ENCODE data around the gene UVSSA. TPM values are rescaled to one million over a fixed set of nuclear protein-coding genes. Genes with fewer than 3 reads are reported as not detected.

UVSSA gene
- total RNA-seq, 1 donor from 2014 or later = 25.5 TPM

DNA sequence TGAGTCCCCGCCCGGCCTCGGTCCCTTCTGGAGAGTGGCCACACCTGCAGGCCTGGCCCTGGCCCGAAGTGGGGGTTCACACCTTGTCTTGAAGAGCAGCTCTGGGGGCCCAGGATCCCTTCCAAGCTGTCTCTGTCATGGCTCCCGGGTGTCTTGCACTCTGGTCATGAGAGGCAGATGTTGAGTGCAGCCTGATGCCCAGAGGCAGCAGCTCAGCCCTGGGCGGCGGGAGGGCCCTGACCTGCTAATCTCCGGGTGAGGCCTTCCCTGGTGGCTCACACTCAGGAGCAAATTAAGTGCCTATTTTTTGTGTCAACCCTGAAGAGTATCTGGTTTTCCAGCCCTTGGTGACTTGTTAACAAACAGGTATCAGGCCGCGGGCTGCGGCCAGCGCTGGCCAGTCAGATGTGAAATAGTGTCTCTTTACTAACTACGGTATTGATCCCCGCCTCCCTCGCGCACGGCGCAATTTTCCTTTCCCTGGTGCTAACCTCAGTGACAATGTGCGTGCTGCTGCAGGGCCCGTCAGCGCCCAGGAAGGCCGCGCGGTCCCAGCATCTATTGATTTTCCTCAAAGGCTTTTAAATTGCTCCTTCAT is 35.0 kb downstream of the UVSSA start:
- no peak overlapping the region for H3K27ac ChIP-seq
- no peaks in the 10 kb centered on the region for H3K4me1 ChIP-seq
- H3K4me3 ChIP-seq = no peak overlapping the region
- peaks cover 0 to 34% of the 10 kb centered on the region in 2 donors for H3K36me3 ChIP-seq
- TF ChIP-seq POLR2AphosphoS5 (IDR thresholded peaks at IDR 0.05; ENCODE audit: insufficient read depth in 1 of 2, low read depth in 1 of 2) = no peak
- no peak for TF ChIP-seq POLR2A (IDR thresholded peaks at IDR 0.05)
- TF ChIP-seq, protein P1, sequence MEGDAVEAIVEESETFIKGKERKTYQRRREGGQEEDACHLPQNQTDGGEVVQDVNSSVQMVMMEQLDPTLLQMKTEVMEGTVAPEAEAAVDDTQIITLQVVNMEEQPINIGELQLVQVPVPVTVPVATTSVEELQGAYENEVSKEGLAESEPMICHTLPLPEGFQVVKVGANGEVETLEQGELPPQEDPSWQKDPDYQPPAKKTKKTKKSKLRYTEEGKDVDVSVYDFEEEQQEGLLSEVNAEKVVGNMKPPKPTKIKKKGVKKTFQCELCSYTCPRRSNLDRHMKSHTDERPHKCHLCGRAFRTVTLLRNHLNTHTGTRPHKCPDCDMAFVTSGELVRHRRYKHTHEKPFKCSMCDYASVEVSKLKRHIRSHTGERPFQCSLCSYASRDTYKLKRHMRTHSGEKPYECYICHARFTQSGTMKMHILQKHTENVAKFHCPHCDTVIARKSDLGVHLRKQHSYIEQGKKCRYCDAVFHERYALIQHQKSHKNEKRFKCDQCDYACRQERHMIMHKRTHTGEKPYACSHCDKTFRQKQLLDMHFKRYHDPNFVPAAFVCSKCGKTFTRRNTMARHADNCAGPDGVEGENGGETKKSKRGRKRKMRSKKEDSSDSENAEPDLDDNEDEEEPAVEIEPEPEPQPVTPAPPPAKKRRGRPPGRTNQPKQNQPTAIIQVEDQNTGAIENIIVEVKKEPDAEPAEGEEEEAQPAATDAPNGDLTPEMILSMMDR (IDR thresholded peaks at IDR 0.05) = no peak
- H3K9me3 ChIP-seq = no peaks in the 10 kb centered on the region
- no peak for DNase-seq (ENCODE audit: extremely low spot score in 2 of 2)
- H3K27me3 ChIP-seq = no peaks in the 10 kb centered on the region
- intact Hi-C loops (cut with DNase I) = no loop called here

DNA sequence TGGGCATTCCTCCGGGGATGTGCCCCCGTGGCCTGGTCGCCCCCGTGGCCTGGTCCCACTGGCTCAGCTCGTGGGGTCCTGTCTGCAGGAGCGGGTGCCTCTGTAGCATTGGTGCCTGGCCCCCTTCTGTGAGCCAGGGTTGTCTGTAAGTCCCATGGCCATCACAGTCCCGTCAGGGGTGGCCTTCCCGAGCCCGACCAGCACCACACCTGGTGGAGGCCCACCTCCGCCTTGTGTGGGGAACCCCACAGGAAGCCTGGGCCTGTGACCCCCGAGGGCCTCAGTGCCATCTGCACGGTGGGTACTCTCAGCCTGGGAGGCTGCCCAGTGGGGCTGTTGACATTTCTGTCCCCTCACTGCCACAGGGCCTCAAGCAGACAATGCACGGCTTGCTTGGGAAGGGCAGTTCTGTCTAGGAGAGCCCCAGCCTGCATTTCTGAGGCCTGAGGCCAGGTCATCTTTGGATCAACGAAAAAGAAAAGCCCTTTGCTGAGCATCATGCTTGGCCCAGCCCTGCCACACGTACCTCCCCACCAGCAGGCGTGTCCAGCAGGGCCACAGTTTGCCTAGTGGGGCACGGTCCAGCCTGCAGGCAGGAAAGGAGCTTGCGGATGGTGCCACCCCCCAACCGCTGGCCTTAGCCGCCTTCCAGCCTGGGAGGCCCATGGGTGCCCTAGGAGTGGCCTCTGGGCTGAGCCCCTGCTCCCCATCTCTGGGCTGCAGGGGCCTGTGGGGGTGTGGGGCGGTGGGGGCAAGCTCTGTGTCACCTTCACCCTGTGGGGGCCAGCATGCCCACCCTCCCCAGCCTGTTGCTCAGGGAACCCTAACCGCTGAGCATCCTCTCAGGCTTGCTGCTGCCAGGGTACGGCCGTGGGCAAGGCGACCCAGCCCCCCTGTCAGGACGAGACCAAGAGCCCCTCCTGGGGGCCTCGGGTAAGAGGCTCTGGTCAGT is 36.0 kb downstream of the UVSSA start:
- no peak for DNase-seq (ENCODE audit: extremely low spot score in 2 of 2)
- H3K4me1 ChIP-seq = no peaks in the 10 kb centered on the region
- intact Hi-C loops (cut with DNase I) = no loop called here
- H3K4me3 ChIP-seq = no peak overlapping the region
- TF ChIP-seq POLR2A (IDR thresholded peaks at IDR 0.05) (no peak), POLR2AphosphoS5 (IDR thresholded peaks at IDR 0.05; ENCODE audit: insufficient read depth in 1 of 2, low read depth in 1 of 2) (no peak)
- TF ChIP-seq, protein P1 (IDR thresholded peaks at IDR 0.05) = no peak
- H3K9me3 ChIP-seq = no peaks in the 10 kb centered on the region
- no peaks in the 10 kb centered on the region for H3K27me3 ChIP-seq
- no peak overlapping the region for H3K27ac ChIP-seq
- peaks cover 0 to 41% of the 10 kb centered on the region in 2 donors for H3K36me3 ChIP-seq

DNA sequence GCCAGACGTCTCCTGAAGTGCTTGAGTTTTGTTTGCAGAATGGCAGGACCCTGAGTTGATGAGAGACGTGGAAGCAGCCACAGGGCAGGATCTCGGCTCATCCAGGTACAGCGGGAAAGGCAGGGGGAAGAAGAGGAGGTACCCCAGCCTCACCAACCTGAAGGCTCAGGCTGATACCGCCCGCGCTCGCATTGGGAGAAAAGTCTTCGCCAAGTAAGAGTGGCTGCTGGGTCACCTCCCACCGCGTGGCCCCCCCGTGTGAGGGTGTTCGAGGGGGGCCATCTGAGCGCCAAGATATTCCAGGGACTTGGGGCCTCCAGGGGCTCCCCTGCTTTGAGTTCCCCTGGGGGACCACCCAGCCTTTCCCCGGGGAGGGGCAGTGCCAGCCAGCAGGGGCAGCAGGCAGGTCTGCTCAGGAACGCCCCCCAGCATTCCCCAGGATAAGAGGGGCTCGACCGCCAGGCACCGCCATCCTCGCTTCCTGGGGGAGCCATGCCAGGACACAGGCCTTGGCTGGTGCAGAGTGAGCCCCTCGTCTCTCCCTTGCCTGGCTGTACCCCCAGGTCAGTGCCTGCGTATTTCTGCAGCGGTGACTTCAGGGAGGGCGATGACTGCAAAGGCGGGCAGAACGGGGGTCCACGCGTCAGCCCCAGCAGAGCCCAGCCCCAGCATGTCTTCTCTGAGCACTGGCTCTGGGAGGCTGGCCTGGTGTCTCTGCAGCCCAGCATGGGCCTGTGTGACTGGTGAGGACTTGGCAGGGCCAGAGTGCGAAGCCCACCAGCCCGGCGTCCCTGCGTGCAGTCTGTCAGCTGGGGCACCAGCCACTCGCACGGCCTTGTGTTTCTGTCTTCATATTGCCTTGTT is 37.0 kb downstream of the UVSSA start:
- TF ChIP-seq POLR2A (IDR thresholded peaks at IDR 0.05) (no peak), POLR2AphosphoS5 (IDR thresholded peaks at IDR 0.05; ENCODE audit: insufficient read depth in 1 of 2, low read depth in 1 of 2) (no peak)
- TF ChIP-seq, protein P1 (IDR thresholded peaks at IDR 0.05) = no peak
- DNase-seq (ENCODE audit: extremely low spot score in 2 of 2) = no peak
- Histone ChIP-seq H3K4me1 (no peaks in the 10 kb centered on the region), H3K36me3 (peaks cover 0 to 51% of the 10 kb centered on the region in 2 donors), H3K27me3 (no peaks in the 10 kb centered on the region), H3K4me3 (no peak overlapping the region), H3K27ac (no peak overlapping the region), H3K9me3 (no peaks in the 10 kb centered on the region)
- intact Hi-C loops (cut with DNase I) = no loop called here

DNA sequence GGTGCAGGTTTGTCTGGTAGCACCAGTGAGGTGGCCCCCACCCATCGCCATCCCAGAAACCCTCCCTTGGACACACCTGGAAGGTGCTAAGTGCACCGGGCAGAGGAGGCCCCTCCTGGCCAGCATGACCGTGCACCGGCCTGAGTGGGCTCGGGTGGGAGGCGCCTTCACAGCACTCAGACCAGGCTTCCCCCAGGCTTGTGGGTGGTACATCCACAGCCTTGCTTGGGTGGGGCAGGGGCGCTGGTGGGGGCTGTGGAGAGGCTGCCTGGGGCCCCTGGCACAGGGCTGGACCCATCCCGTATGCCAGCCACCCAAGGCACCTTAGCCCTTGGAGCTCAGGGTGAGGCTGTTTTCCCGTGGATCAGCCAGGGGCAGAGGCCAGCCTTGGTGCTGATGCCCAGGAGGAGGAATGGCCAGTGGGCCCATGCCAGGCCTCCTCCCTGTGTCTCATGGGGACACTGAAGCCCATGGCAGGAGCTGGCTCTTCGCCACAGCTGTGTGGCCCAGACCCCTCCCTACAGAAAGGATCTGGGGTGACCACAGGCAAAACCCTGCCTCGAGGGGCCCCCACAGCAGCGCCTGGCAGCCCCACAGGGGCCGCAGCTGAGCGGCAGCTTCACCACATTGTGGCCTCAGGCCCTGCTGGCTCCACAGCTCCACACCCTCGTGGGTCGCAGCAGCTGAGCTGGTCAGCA is 37.8 kb downstream of the UVSSA start:
- H3K4me3 ChIP-seq = no peak overlapping the region

More for the DNA sequence above, 37.8 kb downstream of the UVSSA start:
- no peak for DNase-seq (ENCODE audit: extremely low spot score in 2 of 2)
- Histone ChIP-seq H3K9me3 (no peaks in the 10 kb centered on the region), H3K27ac (no peak overlapping the region), H3K27me3 (no peaks in the 10 kb centered on the region), H3K36me3 (peaks cover 0 to 53% of the 10 kb centered on the region in 2 donors), H3K4me1 (no peaks in the 10 kb centered on the region)
- TF ChIP-seq POLR2A (IDR thresholded peaks at IDR 0.05) (no peak), POLR2AphosphoS5 (IDR thresholded peaks at IDR 0.05; ENCODE audit: insufficient read depth in 1 of 2, low read depth in 1 of 2) (no peak)
- TF ChIP-seq, protein P1 (IDR thresholded peaks at IDR 0.05) = no peak
- intact Hi-C loops (cut with DNase I) = no loop called here

Data from vagina (tissue), 2 donors.